ENCODE results near the gene NRG3.

The NRG3 gene

DNA sequence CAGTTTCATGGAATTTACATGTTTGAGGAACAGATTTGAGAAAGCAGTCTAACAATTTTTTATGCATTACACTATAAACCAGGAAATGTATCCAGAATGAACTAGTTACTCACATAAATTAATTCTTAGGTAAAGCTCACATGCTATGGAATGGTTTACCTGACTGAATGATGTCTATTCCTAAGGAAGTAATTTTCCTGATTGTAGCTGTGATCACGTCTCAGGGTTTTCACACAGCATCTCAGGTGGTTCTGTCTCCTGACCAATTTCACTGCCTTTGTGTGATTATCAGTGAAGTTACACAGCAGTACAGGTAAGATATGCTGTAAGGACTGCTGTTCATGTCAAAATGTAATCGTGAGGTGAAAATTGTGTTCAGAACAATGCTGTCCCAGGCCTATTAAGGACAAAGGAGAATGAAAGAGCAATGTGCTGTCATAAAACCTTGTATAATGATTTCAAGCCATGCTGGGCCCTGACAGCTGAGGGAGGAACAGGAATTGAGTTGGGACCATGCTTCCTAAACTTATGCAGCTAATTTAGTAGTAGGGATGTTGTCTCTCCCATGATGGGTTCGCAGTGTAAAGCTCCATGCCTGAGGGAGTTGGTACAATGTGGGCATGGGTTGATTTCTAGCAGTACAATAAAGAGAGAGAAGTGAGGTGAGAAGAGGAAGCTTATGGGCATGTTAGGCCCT, 631.8 kb downstream of the NRG3 start:
- DNase-seq = no peak

DNA sequence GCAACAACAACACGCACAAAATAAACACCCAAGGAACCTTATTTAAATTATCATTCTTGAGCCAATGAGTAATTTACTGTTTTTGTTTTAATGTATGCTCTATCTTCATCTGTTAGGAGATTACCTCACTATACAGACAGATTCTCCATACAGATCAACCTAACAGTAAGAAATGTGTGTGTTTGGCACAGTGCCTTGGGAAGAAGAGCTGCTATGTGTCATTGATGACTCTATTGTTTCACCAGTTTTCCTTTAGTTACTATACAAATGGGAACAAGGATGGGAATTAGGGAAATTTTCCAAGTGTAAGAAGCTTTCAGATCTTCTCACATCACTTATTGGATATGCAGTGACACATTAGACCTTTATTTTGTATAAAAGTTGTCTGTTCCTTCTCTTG, 640.3 kb downstream of the NRG3 start:
- DNase-seq = no peak

DNA sequence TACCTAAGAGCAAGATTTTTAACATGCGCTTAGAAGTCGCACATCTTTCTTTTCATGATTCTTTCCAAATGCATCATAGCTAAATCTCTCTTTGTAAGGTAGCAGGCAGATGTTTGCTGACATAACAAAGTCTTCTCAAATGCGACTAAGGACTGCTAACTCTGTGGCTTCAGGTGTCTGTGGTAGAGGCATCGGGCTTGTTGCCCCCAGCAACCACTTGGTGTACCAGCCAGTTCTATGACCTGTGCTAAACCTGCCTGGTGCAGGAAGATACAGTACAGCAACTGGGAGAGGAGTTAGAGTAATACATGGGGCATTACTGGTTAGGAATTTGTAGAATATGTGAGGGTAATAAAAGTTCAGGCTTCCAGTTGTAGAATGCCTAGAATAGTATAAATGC, 654.1 kb downstream of the NRG3 start:
- no peak for DNase-seq

DNA sequence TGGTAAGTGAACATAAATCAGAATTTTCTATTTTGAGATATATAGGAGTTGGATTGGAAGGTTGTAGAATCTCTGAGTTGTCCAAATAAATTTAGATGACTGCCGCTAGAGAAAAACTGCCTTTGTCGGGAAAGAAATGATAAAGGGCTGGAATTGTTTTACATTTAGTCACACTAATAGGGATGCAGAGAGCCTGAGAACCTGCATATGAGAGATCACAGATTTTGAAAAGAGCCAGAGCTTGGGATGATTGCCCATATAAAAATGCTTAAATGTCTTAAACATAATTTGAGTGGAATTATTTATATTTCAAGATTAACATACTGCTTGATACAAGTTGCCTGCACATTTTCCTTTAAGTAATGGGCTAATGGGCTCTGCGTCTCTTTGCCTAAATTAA, 660.5 kb downstream of the NRG3 start:
- no peak for DNase-seq

DNA sequence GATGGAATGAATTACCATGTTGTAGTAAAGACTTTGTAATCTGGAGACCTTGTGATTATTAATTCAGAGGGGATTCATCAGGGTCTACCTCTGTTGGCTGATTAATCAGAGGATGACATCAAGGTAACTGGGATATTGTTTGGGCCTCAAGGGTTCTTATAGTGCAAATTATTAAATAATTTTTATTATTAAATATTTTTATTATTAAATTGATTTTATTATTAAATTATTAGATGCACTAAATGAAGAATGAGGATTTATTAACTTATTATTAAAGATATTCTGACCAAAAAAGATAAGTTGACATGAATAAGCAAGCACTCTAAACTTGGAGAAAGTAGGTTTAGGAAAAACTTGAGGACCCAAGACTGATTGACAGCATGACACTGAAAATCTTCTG, 661.7 kb downstream of the NRG3 start:
- no peak for DNase-seq

DNA sequence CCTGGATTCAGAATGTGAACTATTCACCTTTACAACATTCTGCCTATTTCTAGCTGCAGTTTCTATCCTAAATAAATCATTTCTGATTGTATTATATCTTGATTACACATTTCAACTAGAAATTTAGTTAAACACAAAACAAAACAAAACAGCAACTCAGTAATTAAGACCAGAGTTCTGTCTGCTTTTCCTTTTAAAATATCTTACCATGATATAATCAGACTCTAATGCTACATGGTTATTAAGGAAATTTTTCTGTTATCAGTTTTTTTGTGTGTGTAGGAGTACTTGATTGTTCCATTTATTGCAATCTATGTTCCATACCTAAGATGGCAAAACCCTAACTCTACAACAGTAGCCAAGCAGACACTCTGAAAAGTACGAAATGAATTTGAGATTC, 663.3 kb downstream of the NRG3 start:
- no peak for DNase-seq

DNA sequence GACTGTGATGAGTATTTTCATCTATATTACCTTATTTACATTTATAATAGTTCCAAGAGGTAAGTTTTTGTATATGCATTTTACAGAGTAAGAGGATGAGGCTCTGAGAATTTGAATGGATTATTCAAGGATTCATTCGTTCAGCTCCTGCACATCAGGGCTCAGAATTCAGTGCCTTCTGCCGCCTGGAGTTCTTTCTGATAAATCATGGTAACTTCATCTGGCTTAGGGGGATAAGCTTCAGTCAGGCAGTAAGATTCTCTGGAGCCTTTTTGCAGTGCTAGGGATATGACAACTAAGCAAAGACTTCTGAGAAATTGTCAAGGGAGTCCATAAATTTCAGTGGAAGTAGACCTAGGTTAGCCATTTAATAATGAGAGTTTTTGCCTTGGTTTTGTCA, 668.6 kb downstream of the NRG3 start:
- no peak for DNase-seq

DNA sequence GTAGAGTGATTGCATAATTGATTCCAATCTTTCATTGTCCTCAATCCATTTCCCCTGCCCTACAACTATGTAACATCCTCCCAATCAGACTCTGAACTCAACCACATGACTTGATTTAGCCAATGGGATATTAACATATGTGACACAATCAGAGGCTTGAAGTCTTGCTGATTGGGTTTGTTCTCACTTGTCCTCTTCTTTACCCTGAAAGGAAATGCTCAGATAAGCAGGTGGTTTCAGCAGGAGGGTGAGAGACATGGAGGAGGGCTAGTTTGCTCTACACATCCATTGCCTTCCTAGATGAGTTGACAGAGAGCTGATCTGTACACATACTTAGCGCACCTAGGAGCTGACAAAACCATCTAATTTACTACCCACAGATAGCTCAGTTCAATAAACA, 669.4 kb downstream of the NRG3 start:
- DNase-seq = no peak

DNA sequence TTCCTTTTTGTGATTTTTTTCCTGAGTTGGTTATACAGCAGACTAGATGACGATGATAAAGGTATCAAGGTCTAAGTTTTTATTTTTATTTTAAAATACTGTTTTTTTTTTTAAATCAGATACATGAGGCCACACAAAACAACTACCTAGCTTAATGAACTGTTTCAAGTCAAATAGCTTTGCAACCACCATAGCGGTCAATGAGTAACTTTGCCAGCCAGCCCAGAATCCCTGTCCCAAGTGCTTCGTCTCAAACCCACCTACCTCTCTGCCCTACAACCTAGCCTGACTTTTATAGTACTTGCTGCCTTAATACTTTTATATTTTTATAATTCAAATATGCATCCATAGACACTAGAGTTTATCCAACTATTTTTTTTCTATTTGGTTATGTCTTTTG, 676.5 kb downstream of the NRG3 start:
- no peak for DNase-seq

DNA sequence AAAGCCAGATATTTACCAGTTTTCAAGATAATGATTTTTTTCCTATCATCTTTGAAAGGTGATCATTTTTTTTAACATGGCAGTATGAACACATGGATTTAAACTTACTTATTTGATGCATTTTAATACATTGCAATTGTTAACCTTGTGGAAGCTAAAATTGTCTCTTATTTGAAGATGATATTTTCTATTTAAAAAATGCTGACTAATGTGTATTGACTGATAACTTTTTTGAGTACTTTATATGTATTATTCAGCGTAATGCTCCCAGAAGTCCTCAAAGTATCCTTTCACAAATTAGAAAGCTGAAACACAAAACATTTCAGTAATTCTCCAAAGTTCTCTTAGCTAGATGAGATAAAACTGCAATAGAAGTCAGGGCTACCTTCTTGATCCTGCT, 677.3 kb downstream of the NRG3 start:
- DNase-seq = no peak

DNA sequence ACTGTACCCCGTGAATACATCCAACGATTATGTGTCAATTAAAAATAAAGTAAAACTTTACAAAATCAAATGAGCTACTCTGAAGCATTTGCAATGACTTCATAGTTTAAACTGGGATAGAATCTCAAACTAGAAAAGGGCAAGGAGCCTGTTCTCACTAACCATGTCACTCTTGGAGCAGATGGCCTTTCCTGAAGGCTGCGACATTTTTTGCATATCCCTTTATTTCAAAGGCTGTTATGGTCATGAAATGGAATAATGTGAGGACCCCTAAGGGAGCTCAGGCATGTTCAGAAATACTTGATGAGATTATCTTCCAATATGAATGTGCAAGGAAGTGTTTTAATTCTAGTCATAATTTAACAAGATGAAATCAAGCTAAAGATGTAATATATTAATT, 679.4 kb downstream of the NRG3 start:
- no peak for DNase-seq

DNA sequence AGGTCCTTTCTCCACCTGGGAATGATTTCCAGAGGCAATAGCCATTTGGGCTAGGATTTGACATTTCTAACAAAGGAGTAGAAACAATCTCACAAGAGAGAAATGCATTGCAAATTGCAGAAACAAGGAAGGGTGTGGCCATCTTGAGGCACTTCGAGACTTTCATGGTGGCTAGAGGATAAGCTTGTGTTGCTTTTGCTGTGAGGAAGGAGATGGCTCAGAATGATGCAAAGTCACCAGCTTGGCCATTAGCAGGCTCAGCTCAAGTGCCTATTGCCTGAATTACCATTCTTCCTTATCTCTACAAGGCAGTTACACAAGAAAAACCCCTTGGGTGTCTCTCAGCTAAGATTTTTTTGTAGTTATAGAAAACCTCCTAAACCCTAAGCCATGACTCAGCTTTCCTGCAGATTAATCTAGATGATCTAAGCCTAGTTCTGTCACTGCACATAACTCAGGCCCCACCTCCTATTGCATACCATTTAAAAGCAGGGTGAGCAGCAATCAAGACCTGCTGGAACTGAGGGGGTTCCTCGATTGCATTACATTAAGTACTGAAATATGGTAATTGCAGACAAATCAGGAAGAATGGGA, 683.1 kb downstream of the NRG3 start:
- DNase-seq = no peak

DNA sequence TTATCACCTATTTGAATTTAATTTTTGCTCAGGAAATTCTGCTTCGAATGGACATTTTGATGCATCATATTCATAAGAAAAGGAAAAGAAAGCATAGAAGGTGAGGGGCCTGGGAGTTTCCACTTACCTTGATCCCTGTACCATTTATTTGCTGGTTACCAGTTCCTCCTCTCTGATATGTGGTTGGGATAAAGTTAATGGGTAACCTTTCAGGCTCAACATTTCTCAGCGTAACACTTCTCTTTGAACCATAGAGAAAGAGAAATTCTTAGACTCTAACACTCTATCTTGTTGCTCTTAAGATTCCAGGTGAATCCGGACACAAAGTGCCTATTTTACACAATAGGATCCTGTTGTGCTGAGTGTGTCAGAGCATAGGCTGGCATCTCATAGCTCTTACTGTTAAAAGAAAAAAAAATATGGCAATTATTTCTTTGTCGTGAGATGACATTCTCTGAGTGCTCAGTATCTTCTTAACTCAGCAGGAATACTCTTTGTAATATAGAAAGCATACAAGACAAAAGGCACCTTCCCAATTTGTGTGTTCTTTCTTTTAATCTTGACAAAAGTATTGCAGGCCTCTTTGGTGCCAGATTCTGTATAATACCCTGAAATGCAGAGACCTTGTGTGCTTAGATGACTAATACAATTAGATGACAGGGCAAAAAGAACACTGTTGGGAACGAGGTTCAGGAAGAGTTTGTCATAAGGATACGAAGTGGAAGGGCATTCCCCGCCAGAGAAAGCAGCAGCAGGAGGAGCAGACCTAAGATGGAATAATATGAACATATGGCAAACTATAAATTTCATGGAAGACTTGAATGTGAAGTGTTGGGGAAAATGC, 689.6 kb downstream of the NRG3 start:
- no peak for DNase-seq

DNA sequence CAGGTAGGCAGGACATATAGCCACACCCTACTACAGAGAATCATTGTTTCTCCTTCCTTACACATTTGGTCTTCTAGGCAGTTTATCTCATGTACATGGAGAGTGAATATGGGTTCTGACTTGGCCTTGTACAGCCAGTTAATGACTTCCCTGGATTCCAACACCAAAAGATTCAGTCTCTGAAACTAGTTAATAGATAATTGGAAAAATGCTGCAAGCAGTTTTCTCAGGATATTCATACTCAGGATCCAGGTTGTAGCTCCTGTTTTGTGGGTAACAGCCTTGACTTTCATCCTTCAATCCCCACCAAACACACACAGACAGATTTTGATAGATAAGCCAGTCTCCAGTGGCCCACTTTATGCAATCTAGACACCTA, 690.2 kb downstream of the NRG3 start:
- DNase-seq = no peak

DNA sequence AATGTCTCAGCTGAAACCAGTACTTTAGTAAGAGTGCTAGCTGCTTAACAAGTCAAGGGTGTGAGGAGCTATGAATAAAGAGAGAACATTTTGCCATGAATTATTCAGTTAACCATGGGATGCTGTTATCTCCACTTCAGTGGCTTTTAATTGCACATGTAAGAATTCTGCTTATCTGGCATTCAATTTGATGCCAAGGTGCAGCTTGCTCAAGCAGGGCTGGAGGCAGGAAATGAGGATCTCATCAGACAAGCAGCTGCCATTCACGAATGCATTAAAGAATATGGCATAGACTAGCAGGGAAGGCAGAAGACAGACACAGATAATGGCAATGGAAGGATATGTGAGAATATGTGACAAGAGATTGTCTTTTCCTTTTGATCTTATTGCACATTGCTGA, 697.8 kb downstream of the NRG3 start:
- no peak for DNase-seq

DNA sequence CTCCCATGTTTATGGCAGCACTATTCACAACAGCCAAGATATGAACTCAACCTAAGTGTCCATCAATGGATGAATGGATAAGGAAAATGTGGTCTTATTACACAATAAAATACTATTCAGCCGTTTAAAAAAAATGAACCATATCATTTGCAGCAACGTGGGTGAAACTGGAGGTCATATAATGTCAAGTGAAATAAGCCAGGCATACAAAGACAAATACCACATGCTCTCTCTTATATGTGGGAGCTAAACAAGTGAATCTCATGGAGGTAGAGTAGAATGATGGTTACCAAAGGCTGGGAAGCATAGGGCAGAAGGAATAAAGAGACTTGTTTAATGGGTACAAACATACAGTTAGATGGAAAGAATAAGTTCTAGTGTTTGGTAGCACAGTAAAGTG, 699.1 kb downstream of the NRG3 start:
- DNase-seq = no peak

DNA sequence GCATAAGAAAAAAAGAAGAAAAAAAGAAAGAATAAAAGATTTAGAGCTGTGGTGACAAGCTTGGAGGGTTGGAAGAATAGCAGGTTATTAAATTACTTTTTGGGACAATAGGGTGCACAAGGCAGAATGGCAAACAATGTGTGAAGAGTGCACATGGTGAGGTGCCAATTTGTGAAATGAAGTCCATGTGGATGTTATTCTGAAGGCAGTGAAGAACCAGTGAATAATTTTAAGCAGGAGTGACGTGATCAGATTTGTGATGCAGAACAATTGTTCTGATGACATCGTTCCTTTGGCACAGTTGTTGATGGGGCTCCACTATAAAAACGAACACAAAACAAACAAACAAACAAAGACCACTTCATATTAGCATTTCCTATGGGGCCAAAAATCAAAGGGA, 700.3 kb downstream of the NRG3 start:
- no peak for DNase-seq

DNA sequence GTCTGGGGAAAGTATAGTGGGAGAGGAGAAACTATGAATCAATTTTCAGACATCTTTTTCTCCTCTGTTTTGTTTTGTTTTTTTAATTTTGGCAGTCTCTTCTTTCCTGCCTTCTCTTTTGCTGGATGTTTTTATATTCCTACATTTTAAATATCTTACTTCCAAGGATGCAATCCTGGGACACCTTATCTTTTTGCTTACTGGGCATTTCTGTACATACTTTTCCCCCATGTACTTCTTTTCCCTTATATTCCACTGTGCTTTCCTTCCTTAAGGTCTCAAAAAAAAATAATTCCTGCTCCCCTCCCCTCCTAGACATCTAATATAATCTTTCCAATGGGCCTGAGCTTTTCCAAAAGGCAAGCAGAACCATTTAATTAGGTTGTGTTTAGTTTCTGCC, 701.1 kb downstream of the NRG3 start:
- no peak for DNase-seq

DNA sequence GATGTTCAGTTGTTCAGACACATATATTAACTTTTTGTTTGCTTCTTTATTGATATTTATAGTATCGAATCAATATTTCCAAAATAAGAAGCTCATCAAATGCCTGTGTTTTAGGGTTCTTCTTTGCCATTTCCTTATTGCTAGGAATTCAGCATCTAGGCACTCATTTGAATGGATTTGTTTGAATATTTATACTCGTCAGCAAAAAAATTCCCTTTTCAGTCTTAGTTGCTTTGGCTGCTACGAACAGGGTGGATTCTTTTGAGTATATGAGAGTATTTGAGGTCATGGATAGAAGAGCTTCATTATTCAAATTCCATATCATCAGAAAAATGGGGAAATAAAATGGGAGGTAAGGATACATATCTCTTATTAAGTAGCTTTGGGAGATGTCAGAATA, 706.9 kb downstream of the NRG3 start:
- DNase-seq = no peak

DNA sequence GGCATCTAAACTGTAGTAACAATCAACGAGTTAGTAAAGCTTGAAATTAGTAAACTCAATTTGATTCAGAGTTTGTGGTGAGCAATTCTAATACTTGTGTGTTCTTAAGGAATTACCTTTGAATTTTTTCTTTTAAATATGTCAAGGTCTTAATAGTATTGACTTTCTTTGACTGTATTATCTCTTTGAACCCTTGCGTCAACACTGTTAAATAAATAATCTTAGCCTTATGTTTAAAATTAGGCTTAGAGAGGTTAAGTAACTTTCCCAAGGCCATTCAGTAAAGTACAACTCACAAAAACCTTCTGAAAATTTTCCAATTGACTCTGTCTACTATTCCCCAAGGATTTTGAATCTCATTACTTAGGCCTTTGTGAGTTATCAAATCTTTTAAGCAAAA, 716.4 kb downstream of the NRG3 start:
- DNase-seq = no peak

DNA sequence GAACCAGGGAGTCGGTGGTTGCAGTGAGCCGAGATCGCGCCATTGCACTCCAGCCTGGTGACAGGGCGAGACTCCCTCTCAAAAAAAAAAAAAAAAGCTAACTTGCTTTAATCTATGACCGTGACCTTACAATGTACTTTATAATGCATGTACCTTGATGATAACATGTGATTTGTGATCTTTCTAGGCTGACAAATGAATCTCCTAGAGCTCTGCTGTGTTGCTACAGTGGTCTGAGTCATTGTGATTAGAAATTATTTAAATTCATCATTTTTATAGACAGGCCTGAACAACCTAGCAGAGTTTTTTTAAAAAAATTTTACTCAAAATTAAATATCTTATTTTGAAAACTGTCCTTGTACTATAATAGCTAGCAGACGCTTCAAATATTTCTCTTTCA, 722.8 kb downstream of the NRG3 start:
- DNase-seq = no peak

DNA sequence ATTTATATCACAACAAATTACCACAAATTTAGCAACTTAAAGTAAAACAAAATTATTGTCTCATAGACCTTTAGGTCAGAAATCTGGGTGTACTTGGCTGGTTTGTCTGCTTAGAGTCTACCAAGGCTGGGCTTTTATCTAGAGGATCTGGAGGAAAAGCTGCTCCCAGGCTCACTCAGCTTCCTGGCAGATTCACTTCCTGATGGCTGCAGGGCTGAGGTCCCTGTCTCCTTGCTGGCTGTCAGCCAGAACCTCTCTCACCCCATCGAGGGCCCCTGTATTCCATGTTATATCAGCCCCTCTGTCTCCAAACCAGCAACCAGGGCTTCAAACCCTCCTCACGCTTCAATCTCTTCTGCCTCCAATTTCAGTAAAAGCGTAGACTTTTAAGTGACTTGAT, 734.9 kb downstream of the NRG3 start:
- no peak for DNase-seq

DNA sequence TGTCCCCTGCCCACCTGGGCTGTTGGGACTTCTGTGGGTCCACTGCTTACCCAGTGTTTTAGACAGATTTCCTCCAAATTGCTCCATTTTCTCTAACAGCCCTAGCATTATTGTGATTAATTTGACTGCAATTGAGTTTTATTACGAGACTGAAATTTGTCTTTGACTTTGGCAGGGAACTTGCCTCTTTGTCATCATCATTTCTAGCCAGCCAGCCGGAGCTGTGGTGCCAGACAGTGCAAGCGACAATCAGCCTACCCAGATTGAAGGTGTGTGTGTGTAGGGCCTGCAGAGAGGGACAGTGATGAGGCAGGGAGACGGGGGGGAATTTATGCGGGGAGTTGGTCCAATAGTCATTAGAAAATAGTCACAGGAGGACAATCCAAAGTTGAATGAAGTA, 743.0 kb downstream of the NRG3 start:
- DNase-seq = no peak

DNA sequence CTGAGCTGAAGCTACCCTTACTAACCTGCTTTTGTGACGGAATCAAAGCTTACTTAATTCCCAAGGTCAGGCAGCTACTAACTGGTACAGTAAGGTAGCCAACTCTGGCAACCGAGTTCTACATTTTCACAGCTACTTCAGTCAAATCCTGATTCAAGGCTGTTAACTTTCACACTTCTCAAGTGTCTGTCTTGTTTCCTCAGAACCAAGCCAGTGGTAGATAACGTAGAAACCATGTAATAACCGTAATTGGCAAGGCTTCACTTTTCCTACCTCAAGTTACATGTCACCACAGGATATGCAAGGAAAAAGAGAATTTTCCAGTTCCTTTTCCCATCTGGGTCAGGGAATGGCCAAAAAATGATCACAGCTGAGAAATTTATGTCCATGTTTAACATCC, 746.7 kb downstream of the NRG3 start:
- no peak for DNase-seq

DNA sequence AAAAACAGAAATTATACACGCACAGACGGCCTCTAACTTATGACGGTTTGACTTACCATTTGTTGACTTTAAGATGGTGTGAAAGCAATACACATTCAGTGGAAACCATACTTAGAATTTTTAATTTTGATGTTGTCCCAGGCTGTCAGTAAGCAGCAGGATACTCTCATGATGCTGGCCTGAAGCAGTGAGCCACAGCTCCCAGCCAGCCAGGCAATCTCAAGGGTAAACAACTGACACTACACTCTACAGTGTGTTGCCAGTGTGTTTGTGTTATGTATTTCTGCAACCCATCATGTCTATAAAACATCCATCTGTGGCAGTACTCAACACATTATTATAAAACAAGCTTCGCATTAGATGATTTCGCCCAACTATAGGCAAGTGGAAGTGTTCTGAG, 747.5 kb downstream of the NRG3 start:
- no peak for DNase-seq
